Endothelial cell of hepatic sinusoid (primary cell): ENCODE measurements around the gene GSTM5.
"Not testable (repeated sequence)": the region's sequence is repeated elsewhere in the genome, so short reads cannot be mapped to it uniquely, and the experiment has no call there.

Experiments used
- in situ Hi-C: cut with HindIII; loops from 2 replicates; pipeline ENCODE4 v1.10.0; 2017; ENCODE audit warnings: low sequenced_read_pairs

GSTM5 gene

DNA sequence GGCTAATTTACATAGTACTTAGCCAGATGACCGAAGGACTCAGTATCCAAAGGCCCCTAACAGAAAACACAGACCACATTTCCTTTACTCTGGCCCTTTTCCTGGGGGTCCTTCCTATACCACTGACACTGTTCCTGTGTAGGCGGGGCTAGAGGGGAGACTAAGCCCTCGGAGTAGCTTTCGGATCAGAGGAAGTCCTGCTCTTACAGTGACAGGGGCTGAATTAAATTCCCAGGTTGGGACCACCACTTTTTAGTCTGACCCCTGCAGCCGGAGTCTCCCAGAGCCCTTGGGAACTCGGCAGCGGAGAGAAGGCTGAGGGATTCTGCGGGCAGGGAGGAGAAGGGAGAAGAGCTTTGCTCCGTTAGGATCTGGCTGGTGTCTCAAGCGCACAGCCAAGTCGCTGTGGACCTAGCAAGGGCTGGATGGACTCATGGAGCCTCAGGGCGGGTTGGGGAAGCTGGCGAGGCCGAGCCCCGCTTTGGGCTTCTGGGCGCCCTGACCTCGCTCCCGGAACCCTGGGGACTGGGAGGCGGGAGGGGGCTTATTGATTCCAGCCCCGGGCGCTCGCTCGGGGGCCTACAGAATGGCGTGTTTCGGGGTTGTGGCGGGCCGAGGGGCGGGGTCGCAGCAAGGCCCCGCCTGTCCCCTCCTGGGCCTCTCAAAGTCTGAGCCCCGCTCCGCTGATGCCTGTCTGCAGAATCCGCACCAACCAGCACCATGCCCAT lies at the start of gene GSTM5:
GSTM5 (plus strand) TSS at position 659 of the 728 bp plus-strand sequence; CDS start at position 721, 62 bp downstream.
- in situ Hi-C loops: not testable (repeated sequence)

DNA sequence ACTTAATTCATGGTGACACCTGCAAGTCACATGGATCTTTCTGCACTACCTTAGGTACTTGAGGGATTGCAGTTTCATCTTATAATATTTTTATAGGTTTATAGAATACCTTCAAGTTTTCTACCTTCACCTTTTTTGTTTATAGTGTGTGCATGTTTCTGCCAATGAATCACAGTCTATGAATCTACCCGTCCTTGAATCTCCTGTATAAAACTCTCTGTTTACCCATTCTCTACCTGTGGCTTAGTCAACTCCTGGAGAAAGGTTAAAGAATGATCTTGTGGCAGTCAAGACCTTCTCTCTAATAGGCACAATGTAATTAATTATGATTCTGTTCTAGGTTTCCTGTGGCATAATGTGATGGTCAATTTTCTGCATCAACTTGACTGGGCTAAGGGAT lies 47.4 kb upstream of the GSTM5 start:
- in situ Hi-C loops: no loop called here

DNA sequence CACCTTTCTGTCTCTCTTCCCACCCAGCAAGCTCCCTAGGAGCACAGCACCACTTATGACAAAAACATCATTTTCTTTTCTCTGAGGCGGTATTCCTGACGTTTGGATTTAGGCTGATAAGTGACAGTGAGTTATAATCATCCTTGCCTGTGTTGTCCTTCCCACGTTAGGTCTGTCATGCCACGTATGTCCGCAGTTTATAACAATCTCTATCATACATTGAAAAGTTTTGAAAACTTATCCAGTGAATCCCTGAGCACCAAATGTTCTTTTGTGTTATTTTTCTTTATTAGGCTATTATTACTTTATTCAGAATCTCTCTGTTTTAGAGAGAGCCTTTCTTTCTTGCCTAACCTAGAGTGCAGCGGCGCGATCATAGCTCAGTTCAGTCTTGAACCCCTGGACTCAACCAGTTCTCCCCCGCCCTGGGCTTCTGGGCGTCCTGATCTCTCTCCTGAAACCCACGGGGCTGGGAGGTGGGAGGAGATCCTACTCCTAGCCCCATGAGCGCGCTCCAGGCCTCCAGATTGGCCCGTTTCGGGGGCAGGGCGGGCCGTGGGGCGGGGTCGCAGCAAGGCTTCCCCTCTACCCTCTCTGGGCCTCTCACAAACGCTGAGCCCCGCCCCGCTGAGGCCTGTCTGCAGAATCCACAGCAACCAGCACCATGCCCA lies 44.5 kb upstream of the GSTM5 start, which contains the start of gene GSTM2:
GSTM2 (plus strand) TSS at position 606 of the 671 bp plus-strand sequence; CDS start at position 665, 59 bp downstream.
- in situ Hi-C loops: no loop called here

DNA sequence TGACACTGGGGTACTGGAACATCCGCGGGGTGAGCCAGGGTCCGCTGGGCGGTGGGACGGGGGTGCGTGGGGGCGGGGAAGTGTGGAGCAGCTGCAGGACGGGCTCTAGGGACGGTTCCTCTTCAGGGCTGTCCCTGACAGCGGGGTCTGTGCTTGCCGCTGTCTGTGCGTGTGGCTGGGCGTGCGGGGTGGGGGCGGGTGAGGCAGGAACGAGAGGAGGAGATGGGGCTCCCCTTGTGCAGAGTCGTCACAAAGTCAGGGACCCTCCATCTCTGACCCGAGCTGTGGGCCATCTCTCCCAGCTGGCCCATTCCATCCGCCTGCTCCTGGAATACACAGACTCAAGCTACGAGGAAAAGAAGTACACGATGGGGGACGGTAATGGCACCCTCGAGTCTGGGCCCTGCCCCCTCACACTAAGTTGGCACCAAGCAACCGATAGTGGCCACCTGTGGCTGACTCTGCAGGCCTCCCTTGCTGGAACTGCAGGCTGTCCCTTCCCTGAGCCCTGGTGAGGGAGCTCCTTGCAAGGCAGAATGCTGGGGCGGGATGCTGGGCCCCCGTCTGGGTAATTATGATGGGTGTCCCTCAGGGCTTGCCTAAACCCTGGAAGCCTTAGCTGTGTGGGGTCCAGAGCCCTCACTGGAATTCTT lies 43.8 kb upstream of the GSTM5 start:
- in situ Hi-C loops: no loop called here

DNA sequence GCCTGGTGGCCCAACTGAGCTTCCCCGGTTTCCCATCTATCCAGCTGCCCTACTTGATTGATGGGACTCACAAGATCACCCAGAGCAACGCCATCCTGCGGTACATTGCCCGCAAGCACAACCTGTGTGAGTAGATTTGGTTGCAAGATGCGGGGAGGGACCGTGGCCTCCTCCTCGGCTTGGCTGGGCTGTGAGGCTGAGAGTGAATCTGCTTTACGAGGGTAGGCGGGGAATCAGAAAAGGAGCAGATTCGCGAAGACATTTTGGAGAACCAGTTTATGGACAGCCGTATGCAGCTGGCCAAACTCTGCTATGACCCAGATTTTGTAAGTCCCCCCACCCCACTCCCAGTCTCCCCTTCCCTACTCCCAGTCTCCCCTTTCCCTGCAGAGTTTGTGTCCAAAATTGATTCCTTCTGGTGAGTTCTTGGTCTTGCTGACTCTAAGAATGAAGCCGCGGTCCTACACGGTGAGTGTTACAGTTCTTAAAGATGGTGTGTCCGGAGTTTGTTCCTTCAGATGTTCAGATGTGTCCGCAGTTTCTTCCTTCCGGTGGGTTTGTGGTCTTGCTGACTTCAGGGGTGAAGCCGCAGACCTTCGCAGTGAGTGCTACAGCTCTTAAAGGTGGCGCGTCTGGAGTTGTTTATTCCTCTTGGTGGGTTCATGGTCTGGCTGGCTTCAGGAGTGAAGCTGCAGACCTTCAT lies 42.7 kb upstream of the GSTM5 start:
- in situ Hi-C loops: no loop called here

DNA sequence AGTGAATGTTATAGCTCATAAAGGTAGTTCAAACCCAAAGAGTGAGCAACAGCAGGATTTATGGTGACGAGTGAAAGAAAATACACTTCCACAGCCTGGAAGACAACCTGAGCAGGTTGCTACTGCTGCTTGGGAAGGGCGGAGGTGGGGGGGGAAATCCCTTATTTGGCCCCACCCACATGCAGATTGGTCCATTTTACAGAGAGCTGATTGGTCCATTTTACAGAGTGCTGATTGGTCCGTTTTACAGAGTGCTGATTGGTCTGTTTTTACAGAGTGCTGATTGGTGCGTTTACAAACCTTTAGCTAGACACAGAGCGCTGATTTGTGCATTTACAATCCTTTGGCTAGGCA lies 42.1 kb upstream of the GSTM5 start:
- in situ Hi-C loops: not testable (repeated sequence)

DNA sequence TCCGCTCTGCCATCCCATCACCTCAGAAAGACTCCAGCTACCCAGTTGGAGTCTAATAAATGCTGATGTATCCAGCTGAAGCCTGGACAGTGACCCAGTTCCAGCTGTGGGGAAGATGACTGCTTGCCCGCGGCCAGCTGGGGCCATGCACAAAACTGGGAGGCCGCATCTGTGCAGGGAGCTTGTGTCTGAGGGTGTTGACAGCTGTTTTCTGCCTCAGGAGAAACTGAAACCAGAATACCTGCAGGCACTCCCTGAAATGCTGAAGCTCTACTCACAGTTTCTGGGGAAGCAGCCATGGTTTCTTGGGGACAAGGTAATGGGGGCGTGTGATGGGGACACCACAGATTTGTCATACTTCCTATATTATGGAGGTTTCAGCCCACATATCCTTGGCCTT lies 41.0 kb upstream of the GSTM5 start:
- in situ Hi-C loops: no loop called here

DNA sequence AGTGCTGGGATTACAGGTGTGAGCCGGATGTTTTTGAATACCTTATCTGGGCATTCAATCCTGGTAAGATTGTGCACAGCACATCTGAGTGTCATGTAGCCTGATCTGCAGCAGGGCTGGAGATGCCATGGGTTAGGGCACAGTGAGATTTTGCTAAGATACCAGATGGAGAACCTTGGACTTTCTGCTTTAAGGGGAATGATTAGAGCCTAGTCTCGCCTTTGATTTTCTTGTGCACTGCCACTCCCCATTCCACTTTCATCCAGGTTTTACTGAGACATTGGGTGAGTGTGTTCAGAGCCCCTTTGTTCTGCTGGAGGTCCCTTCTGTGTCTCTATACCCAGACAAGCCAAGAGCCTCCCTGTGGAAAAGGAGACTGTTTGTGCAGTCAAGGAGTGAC lies 38.2 kb upstream of the GSTM5 start:
- in situ Hi-C loops: not testable (repeated sequence)

DNA sequence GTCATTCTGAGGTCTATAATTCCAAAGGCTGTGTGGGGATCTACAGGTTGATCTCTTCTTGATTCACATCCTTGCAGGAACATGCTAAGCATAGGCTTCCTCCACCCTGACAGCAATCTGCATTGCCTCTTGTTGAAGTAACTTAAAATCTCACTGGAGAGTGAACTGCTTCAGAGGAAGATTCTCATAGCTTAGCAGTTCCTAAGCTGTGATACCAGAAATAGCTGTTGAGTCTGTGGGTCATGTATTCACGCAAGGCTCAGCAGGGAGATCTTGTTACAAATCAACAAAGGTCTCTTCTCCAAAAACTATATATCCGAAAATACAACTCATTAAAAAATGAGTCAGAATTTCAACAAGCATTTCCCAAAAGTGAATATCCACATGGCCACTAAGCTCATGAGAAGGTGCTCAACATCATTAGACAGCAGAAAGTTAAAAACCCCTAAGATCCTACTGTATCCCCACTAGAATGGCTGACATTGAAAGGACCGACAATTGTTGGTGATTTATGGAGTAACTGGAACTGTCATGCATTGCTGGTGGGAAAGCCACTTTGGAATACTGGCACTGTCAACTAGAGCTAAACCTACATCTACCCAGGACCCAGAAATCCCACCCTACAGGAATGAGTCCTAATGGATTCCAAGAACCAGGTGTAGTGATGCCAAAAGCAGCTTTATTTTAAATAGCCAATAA lies 35.2 kb upstream of the GSTM5 start:
- in situ Hi-C loops: not testable (repeated sequence)

DNA sequence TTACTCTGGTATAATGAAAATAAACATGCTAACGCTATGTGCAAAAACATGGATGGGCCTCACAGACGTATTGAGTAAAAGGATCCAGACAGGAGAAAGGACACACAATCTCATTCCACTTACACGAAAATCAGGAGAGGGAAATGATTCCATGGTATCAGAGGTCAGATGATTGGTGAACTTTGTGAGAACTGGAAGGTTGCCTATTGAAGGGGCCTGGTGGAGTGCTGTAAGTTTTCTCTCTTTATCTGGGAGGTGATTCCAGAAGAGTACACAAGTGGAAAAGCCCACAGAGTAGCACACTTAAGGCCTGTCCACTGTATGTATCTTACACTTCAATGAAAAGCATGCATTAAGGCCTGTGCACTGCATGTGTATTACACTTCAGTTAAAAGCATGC lies 34.6 kb upstream of the GSTM5 start:
- in situ Hi-C loops: no loop called here

DNA sequence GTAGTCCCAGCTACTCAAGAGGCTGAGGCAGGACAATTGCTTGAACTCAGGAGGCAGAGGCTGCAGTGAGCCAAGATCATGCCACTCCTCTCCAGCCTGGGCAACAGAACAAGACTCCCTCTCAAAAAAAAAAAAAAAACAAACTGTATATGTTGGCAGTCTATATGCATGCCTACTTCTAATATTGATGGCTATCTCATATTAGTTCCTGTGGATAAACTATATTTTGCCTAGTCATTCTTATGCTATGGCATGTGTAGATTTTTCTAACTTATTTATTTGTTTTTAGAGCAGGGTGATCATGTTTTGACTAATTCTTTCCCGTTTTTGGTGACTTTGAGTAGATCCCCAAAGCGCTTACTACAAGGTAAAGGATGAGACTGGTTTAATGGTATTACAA lies 33.4 kb upstream of the GSTM5 start:
- in situ Hi-C loops: not testable (repeated sequence)

DNA sequence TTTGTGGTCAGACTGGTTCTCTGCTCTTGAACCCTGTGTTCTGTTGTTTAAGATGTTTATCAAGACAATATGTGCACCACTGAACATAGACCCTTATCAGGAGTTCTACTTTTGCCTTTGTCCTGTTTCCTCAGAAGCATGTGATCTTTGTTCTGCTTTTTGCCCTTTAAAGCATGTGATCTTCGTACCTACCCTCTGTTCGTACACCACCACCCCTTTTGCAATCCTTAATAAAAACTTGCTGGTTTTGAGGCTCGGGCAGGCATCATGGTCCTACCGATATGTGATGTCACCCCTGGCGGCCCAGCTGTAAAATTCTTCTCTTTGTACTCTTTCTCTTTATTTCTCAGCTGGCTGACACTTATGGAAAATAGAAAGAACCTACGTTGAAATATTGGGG lies 27.3 kb upstream of the GSTM5 start:
- in situ Hi-C loops: not testable (repeated sequence)

DNA sequence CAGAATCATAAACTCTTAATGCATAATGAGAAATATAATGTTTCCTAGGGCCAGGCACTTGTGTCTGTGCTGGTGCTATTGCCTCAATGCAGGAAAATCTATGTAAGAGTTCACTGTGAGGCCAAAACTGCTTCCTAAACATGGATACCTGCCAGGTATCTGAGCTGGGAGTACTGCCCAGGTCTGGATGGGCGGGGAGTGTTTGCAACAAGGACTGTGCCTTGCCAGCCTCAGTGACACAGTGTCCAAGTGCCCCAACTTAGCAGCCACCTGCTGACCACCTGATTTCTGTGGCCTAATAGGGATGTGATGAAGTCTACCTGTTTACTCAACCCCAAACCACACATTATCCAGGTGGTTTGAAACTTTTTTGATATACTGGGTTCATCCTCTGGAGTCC lies 26.7 kb upstream of the GSTM5 start:
- in situ Hi-C loops: not testable (repeated sequence)

DNA sequence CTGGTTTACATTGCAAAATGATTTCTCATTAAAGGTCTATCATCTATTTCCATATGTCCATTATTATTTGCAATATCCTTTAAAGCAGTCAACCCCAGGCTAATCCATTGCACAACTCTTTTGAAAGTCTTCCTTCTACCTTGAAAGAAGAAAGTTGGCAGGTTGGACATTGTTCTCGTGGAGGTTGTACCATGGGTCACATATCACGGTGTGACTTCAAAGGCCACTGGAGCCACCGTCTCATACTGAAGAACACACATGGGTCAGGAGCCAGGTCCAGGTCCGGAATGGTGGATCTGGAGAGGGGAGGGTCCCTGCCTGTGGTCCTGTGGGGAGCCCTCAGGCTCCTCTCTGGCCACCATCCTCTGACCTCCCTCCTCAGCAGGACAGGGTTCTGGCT lies 26.2 kb upstream of the GSTM5 start:
- in situ Hi-C loops: not testable (repeated sequence)

DNA sequence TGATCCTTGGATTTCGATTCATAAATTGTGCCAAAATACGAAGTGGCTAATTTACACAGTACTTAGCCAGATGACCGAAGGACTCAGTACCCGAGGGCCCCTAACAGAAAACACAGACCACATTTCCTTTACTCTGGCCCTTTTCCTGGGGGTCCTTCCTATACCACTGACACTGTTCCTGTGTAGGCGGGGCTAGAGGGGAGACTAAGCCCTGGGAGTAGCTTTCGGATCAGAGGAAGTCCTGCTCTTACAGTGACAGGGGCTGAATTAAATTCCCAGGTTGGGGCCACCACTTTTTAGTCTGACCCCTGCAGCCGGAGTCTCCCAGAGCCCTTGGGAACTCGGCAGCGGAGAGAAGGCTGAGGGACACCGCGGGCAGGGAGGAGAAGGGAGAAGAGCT lies 24.9 kb upstream of the GSTM5 start:
- in situ Hi-C loops: not testable (repeated sequence)

DNA sequence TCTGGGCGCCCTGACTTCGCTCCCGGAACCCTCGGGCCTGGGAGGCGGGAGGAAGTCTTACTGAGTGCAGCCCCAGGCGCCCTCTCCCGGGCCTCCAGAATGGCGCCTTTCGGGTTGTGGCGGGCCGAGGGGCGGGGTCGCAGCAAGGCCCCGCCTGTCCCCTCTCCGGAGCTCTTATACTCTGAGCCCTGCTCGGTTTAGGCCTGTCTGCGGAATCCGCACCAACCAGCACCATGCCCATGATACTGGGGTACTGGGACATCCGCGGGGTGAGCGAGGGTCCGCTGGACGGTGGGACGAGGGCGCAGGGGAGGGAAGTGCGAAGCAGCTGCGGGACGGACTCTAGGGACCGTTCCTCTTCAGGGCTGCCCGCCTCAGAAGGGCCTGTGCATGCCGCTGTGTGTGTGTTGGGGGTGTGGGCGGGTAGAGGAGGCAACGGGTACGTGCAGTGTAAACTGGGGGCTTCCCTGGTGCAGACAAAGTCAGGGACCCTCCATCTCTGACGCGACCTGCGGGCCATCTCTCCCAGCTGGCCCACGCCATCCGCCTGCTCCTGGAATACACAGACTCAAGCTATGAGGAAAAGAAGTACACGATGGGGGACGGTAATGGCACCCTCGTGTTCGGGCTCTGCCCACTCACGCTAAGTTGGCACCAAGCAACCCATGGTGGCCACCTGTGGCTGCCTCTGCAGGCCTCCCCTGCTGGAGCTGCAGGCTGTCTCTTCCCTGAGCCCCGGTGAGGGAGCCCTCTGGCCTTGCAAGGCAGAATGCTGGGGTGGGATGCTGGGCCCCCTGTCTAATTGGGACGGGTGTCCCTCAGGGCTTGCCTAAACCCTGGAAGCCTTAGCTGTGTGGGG lies 24.2 kb upstream of the GSTM5 start, which contains the start of gene GSTM1:
GSTM1 (plus strand) TSS at position 177 of the 859 bp plus-strand sequence; CDS start at position 234, 57 bp downstream.
- in situ Hi-C loops: no loop called here

DNA sequence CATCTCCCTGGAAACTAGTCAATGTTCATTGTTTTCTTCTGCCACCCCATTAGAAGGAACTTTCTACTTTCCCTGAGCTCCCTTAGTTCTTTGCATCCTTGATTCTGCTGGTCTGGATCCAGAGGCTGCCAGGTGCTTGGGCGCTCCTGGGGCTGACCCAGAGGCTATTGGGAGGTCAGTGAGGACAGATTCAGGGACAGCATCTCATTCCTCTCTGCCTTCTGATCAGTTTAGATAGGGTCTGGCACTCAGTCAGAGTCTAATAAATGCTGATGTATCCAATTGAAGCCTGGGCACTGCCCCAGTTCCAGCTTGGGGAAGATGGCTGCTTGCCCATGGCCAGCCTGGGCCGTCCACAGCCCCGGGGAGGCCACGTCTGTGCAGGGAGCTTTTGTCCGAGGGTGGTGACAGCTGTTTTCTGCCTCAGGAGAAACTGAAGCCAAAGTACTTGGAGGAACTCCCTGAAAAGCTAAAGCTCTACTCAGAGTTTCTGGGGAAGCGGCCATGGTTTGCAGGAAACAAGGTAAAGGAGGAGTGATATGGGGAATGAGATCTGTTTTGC lies 22.1 kb upstream of the GSTM5 start:
- in situ Hi-C loops: no loop called here

DNA sequence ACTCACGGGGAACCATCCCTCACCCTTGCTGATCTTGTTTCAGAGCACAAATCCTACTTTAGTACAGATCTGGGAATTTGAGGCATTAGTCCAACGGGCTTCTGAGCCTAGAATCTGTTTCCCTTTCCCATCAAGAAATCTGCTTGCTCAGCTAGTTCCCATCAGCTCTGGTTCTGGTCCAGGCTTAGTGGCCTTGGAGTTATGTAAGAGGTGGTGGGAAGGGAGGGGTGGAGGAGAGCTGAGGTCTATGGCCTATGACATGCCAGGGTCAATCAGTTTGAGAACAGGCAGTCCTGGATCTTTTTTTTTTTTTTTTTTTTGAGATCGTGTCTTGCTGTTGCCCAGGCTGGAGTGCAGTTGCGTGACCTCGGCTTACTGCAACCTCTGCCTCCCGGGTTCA lies 20.3 kb upstream of the GSTM5 start:
- in situ Hi-C loops: no loop called here

DNA sequence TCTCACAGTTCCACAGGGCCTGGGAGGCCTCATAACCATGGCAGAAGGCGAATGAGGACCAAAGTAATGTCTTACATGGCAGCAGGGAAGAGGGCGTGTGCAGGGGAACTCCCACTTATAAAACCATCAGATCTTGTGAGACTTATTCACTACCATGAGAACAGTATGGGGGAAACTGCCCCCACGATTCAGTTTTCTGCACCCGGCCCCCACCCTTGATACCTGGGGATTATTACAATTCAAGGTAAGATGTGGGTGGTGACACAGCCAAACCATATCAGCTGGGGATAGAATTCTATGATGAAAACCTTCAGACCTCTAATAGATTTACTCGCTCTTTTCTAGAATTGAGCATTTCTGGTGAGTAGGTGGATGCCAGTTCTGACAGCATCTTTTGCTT lies 17.7 kb upstream of the GSTM5 start:
- in situ Hi-C loops: not testable (repeated sequence)
